Choroid plexus epithelial cell (primary cell): ENCODE measurements around the gene CBX5.

Source experiments
- DNase-seq: peaks from one replicate; pipeline ENCODE4 v3.0.0-alpha.2; 2010; ENCODE audit warnings: low read depth
- H3K4me3 ChIP-seq: 2 replicates; pipeline ENCODE4 v1.5.1; 2011; ENCODE audit warnings: low read depth, mild to moderate bottlenecking, control low read depth, low read length, moderate library complexity
- CTCF ChIP-seq: conservative IDR thresholded peaks from 2 replicates; pipeline ENCODE4 v1.5.1; 2011; ENCODE audit warnings: low read depth, mild to moderate bottlenecking, control low read depth, inconsistent platforms, low read length, moderate library complexity

The CBX5 gene

GRCh38 chr12:54216797-54217661, 62.9 kb downstream of the CBX5 start:
- DNase-seq = peak; percentile 83
- peak; percentile 83 for TF ChIP-seq CTCF
- H3K4me3 ChIP-seq = peak overlapping the region; percentile 52

GRCh38 chr12:54215989-54216796, 63.7 kb downstream of the CBX5 start:
- no peak for TF ChIP-seq CTCF
- no peak overlapping the region for H3K4me3 ChIP-seq
- DNase-seq = no peak

GRCh38 chr12:54214553-54215406, 65.1 kb downstream of the CBX5 start:
- DNase-seq = peak; percentile 93
- peak overlapping the region; percentile 37 for H3K4me3 ChIP-seq
- TF ChIP-seq CTCF = peak; percentile 88

GRCh38 chr12:54213079-54213478, 66.8 kb downstream of the CBX5 start:
- no peak for DNase-seq
- no peak overlapping the region for H3K4me3 ChIP-seq
- TF ChIP-seq CTCF = no peak

- DNase-seq = no peak
- TF ChIP-seq CTCF = no peak
- no peak overlapping the region for H3K4me3 ChIP-seq
These were observed 68.0 kb downstream of the CBX5 start for GRCh38 chr12:54211920-54212319.

DNA sequence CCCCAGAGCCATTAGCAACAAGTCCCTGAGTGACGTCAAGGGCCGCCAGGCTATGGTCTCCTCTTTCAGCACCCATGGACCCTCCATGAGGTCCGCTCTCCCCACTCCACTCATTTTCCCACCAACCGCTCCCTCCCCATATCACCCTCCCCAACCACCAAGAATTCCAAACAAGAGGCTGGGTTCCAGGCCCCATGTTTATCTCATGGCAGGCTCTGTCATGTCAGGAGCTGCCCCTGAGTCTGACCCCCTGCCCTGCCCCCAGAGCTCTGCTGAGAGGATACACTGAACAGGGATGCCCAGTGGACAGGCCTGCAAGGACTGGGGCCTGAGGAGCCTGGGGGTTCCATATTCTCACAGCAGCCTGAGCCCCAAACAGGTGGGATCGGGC, 69.5 kb downstream of the CBX5 start:
- no peak for TF ChIP-seq CTCF
- no peak for DNase-seq
- H3K4me3 ChIP-seq = no peak overlapping the region
